SJCRH30 (cell line): ENCODE results near the gene ROR1. TPM values are rescaled to one million over a fixed set of nuclear protein-coding genes. Genes with fewer than 3 reads are reported as not detected.
A peak's percentile ranks its signal among the peaks of the same experiment; 100 is the strongest.
"Not testable (repeated sequence)": the region's sequence is repeated elsewhere in the genome, so short reads cannot be mapped to it uniquely, and the experiment has no call there.

ENCODE experiments used
- DNase-seq, 2 experiments: peaks; one replicate each; pipeline ENCODE4 v3.0.0-alpha.2; 2015 to 2020
- H3K27ac ChIP-seq: fragments of 250-450 bp; sonication (Bioruptor Pico); 2 replicates; pipeline ENCODE4 v1.5.1; 2020; ENCODE audit warnings: mild to moderate bottlenecking, moderate library complexity
- H3K27me3 ChIP-seq: fragments of 250-450 bp; sonication (Bioruptor Pico); 2 replicates; pipeline ENCODE4 v1.5.1; 2020; ENCODE audit warnings: mild to moderate bottlenecking, moderate library complexity
- H3K36me3 ChIP-seq: fragments of 250-450 bp; sonication (Bioruptor Pico); 2 replicates; pipeline ENCODE4 v1.5.1; 2020; ENCODE audit warnings: mild to moderate bottlenecking, moderate library complexity
- H3K4me1 ChIP-seq: fragments of 250-450 bp; sonication (Bioruptor Pico); 2 replicates; pipeline ENCODE4 v1.5.1; 2020; ENCODE audit warnings: mild to moderate bottlenecking, moderate library complexity
- H3K4me3 ChIP-seq: fragments of 250-450 bp; sonication (Bioruptor Pico); 2 replicates; pipeline ENCODE4 v1.5.1; 2020; ENCODE audit warnings: mild to moderate bottlenecking, moderate library complexity
- H3K9me3 ChIP-seq: fragments of 250-450 bp; sonication (Bioruptor Pico); replicated peaks from 2 replicates; pipeline ENCODE4 v1.5.1; 2020; ENCODE audit warnings: mild to moderate bottlenecking, moderate library complexity
- total RNA-seq: library from RNA; depleted of rRNA; stranded (reverse); fragments of >200 nt; shearing (Covaris generic); gene quantifications from 2 replicates; pipeline ENCODE4 v1.2.3, GENCODE V29; 2014

ROR1 gene
- total RNA-seq, 1 experiment from 2014 or later: 5.5 TPM

DNA sequence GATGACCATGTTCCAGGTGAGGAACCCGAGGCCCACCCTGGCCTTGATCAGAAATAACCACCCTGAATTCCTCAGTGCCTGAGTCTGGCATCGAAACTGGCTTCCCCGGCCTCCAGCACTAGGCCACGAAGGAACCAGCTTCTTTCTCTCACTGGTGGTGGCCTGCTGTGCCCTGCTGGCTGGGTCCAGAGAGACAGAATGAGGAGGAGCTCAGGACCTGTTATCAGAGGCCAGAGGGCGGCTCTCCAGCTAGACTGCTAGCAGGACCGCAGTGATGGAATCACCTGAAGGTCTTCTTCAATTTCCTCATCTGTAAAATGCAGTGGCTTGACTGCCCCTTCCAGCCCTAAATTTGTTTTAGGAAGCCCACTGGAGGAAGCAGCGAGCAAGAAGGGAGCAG, 20.5 kb downstream of the ROR1 start:
- no peak overlapping the region for H3K27ac ChIP-seq
- no peaks in the 10 kb centered on the region for H3K4me1 ChIP-seq
- H3K9me3 ChIP-seq: no peaks in the 10 kb centered on the region
- H3K36me3 ChIP-seq: no peaks in the 10 kb centered on the region
- H3K4me3 ChIP-seq: no peak overlapping the region
- no peaks in the 10 kb centered on the region for H3K27me3 ChIP-seq
- no peak for DNase-seq

DNA sequence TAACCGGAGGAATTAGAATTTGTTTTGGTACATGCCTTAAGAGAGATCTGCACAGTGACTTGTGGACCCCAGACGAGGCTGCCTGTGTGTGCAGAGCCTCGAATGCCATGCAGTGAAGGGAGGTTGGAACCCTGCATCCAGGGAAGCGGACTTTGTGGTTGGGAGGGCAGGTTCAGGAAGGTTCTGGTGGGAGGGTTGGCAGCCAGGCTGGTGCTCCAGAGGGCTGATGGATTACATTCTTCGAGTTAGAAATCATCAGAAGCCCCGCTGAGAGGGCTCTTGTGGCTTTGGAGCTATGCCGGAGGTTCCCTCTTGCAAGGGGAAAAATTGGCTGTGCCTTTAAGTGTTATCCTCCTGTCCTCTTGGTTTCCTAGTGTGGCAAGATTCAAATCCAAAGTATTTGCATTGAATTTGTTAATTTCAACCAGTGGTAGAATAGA, 21.1 kb downstream of the ROR1 start:
- Histone ChIP-seq H3K36me3 (no peaks in the 10 kb centered on the region), H3K9me3 (no peaks in the 10 kb centered on the region), H3K4me1 (no peaks in the 10 kb centered on the region), H3K4me3 (no peak overlapping the region), H3K27ac (no peak overlapping the region), H3K27me3 (no peaks in the 10 kb centered on the region)
- DNase-seq: peak; percentile 21 to 23

DNA sequence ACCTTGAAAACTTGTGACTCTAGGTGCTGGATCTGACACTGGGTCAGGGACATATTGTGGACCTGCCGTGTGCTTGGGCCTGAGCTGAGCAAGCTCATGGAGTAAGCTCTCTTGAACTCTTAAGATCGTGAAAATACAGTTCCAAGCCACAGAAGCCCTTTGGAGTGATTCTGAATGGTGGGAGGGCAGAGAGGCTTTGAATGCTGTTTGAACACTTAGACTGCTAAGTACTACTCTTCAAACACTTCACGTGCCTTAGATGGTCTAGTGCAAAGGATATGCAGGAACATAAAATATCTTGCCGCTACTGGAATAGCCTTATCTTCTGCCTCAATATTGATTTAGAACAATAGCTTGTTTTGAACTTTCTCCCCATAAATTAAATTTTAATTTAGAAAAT, 21.6 kb downstream of the ROR1 start:
- Histone ChIP-seq H3K9me3 (no peaks in the 10 kb centered on the region), H3K27me3 (no peaks in the 10 kb centered on the region), H3K27ac (no peak overlapping the region), H3K4me3 (no peak overlapping the region), H3K4me1 (no peaks in the 10 kb centered on the region), H3K36me3 (no peaks in the 10 kb centered on the region)
- no peak for DNase-seq

DNA sequence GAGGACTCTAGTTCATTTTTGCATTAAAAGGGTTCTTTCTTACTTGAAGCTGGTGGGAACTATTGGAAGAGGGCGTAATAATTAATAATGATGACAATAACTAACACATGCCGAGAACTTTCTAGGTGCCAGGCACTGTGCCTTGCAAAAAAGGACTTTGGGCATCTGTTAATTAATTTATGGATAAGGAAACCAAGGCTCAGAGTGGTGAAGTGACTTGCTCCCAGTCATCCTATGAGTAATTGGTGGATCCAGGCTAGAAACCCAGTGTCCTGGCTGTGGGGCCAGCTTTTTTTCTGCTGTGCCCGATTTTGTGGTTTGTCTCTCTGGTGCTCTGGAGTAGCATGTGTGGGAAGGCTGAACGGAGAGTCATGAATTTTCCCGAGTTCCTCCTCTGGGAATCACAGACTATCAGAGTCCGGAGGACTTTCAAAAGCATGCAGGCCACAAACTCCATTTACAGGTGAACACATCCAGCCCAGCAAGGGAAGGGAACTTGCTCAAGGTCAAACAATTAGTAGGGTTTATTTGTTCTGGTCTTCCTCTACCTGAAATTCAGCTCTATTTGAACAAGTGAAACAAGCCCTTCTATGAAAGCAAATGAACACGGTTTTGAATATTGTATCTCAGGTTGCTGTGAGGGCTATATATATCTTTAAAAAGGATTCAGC, 23.4 kb downstream of the ROR1 start:
- no peaks in the 10 kb centered on the region for H3K9me3 ChIP-seq
- H3K27ac ChIP-seq: no peak overlapping the region
- no peak for DNase-seq
- H3K4me1 ChIP-seq: no peaks in the 10 kb centered on the region
- no peaks in the 10 kb centered on the region for H3K36me3 ChIP-seq
- H3K27me3 ChIP-seq: no peaks in the 10 kb centered on the region
- no peak overlapping the region for H3K4me3 ChIP-seq

DNA sequence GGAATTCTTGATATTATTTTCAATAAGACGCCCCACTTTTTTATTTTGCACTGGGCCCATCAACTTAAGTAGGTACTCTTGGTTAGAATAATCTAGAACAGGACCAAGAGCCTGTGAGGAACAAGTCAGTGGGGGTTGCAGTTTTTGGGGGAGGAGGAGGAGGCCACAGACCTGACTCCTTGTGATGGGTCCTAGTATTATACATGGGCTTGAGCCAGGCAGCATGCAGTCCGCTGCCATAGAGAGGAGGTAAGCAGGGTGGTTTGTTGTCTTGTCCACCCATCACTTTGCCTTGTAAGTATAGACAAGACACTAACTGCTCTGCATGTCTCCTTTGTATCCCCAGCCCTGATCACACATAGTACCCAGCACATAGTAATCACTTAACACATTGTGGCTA, 24.5 kb downstream of the ROR1 start:
- no peak for DNase-seq
- H3K4me3 ChIP-seq: no peak overlapping the region
- H3K27me3 ChIP-seq: no peaks in the 10 kb centered on the region
- H3K9me3 ChIP-seq: no peaks in the 10 kb centered on the region
- no peaks in the 10 kb centered on the region for H3K36me3 ChIP-seq
- H3K4me1 ChIP-seq: no peaks in the 10 kb centered on the region
- no peak overlapping the region for H3K27ac ChIP-seq

DNA sequence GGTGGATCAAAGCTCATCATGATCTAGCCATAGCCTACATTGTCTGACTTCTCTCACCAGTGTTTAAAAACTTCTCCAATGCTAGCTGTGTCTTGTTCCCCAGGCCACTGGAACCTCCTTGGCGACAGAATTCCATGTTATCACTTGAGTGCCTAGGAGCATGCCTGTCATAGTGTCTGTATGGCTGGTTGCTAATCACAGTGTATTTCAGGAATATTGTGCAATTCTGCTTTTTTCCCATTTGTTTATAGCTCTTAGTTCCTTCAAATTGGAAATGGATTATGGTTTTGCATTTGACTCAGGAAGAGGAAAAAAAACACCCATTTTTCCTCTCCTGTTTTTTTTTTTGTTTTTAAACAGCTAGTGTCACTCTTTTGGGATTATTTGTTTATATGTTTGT, 25.5 kb downstream of the ROR1 start:
- no peaks in the 10 kb centered on the region for H3K27me3 ChIP-seq
- DNase-seq: no peak
- H3K27ac ChIP-seq: no peak overlapping the region
- H3K9me3 ChIP-seq: no peaks in the 10 kb centered on the region
- no peak overlapping the region for H3K4me3 ChIP-seq
- H3K4me1 ChIP-seq: no peaks in the 10 kb centered on the region
- no peaks in the 10 kb centered on the region for H3K36me3 ChIP-seq

DNA sequence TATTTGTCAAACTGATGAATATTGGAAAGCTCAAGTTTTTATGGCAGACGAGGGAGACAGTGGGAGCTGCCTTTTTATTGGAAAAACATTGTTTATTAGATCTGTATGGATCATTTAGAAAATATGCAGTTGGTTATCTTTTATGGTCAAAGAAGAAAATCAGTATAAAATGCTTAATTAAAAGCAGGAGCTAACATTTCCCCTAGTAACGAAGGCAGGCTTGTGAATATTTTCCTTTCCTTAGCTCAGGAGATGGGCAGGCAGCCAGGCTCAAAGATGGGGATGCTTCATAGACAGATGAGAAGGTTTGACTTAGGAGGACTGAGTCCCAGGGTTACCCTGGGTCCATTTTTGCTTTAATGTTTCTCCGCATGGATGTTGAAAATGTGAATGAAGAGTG, 26.0 kb downstream of the ROR1 start:
- no peaks in the 10 kb centered on the region for H3K9me3 ChIP-seq
- no peaks in the 10 kb centered on the region for H3K4me1 ChIP-seq
- no peak for DNase-seq
- no peaks in the 10 kb centered on the region for H3K36me3 ChIP-seq
- no peaks in the 10 kb centered on the region for H3K27me3 ChIP-seq
- no peak overlapping the region for H3K27ac ChIP-seq
- H3K4me3 ChIP-seq: no peak overlapping the region

DNA sequence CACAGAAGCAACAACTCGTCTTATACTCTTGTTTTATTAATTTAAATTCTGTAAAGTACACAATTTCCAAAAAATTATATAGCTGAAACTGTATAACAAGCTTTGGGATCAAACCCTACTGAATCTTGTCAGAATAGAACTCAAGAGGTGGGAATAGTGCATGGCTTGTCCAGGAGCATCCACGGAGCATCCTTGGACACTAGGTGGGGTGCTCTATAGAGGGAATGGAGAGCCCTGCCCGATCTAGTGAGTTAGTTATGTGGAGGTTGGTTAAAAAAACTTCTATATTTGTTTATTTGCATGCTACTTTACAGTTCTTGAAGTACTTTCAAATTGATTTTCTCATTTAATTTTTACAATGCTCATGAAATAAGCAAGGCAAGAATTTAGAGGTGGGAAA, 28.3 kb downstream of the ROR1 start:
- Histone ChIP-seq H3K36me3 (no peaks in the 10 kb centered on the region), H3K27ac (no peak overlapping the region), H3K27me3 (no peaks in the 10 kb centered on the region), H3K9me3 (no peaks in the 10 kb centered on the region), H3K4me3 (no peak overlapping the region), H3K4me1 (peaks cover 6% of the 10 kb centered on the region)
- DNase-seq: no peak

DNA sequence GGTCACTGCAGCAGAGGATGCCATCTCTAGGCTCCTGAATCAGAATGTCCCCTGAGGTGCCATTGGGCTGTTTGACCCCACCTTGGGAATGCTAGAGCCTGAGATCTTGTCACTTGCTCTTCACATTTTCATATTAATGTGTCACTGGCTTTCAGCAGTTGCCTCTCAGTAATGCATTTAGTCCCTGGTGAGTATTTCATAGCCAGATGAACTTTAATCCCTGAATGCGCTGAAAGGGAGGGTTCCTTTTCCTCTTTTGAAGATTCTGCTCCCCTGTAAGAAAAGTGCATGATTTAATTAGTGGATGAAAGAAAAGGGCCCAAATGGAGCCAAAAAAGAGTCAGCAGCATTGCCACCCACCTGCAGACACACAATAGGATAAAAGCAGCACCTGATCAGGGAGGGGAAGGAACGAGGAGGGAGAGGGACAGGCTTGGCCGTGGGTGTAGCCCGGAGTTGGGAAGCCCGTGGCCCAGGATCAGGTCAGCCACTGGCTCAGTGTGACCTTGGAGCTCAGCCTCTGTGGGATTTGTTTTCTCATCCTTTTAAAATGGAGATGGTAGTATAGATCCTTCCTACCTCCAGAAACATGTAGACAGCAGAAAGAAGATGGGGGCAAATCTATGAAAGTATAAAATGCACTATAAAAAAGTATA, 31.1 kb downstream of the ROR1 start:
- no peak for DNase-seq
- Histone ChIP-seq H3K4me3 (no peak overlapping the region), H3K27me3 (no peaks in the 10 kb centered on the region), H3K9me3 (peaks cover 5% of the 10 kb centered on the region; the same call in 1 of the 2 replicates), H3K36me3 (no peaks in the 10 kb centered on the region), H3K27ac (no peak overlapping the region), H3K4me1 (peaks cover 9% of the 10 kb centered on the region)

DNA sequence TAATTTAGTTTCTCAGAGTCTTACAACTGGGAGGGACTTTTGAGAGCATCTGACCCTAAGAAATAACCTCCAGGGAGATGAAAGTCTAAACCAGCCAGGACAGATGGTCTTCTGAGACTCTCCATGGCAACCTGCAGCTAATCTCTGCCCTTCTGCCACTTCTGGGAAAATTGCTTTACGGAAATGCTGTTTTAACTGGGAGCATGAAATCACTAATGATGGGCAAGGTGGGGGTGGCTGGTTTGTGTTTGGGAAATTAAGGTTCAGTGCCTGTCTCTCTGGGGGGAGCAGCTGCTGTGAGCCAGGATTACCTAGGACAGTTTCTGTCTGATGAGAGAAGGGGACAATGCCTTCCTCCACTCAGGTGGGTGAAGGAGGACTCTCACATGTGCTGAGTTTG, 33.2 kb downstream of the ROR1 start:
- peaks cover 5% of the 10 kb centered on the region; the same call in 1 of the 2 replicates for H3K9me3 ChIP-seq

DNA sequence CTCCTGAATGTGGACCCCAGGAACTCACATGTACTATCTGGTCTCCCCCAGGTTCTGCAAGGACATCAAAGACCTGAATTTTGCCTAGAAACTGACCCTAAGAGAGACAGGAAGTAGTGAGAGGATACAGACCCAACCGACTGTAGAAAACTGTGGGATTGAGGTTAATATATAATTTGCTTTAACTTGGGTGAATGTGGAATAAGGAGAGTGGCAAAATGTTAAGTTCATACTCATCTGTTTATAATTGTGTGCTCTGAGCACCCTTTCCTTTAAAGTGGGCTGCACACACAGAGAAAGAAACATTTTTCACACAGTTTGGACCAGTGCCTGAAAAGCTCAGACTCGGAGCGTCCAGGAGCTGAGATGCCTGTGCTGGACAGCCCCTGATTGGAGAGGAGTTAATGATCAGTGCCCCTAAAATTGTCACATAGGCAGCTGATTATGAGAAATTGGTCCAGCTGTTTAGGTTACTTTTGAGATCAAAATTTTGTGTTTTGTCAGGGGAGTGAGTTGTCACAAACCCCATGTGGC, 37.2 kb downstream of the ROR1 start:
- Histone ChIP-seq H3K4me3 (no peak overlapping the region), H3K27me3 (no peaks in the 10 kb centered on the region), H3K36me3 (no peaks in the 10 kb centered on the region), H3K4me1 (peaks cover 18% of the 10 kb centered on the region), H3K9me3 (peaks cover 5% of the 10 kb centered on the region; the same call in 1 of the 2 replicates), H3K27ac (no peak overlapping the region)
- no peak for DNase-seq

More for the DNA sequence above, 33.2 kb downstream of the ROR1 start:
- Histone ChIP-seq H3K36me3 (no peaks in the 10 kb centered on the region), H3K27ac (no peak overlapping the region), H3K4me3 (no peak overlapping the region), H3K27me3 (no peaks in the 10 kb centered on the region), H3K4me1 (peaks cover 18% of the 10 kb centered on the region)
- peak in 1 of 2 experiments; percentile 34 for DNase-seq

DNA sequence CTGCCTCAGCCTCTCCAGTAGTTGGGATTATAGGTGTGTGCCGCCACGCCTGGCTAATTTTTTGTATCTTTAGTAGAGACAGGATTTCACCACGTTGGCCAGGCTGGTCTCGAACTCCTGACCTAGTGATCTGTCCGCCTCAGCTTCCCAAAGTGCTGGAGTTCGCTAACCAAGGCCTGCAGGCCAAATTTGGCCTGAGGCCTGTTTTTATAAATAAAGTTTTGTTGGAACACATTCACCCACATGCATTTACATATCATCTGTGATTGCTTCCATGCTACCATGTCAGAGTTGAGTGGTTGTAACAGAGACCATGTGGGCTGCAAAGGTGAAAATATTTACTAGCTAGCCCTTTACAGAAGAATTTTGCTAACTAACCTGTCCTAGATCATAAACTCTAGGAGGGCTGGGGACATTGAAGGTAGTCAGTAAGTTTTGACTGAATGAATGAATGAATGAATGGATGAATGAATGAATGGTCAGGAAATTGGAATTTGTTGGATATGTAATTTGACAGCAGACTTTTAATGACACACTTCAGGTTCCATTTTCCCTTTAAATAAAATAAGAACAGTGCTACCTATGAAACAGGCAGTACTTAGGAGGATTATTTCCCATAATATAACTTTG, 38.4 kb downstream of the ROR1 start:
- H3K4me3 ChIP-seq: no peak overlapping the region
- no peak overlapping the region for H3K27ac ChIP-seq
- no peaks in the 10 kb centered on the region for H3K27me3 ChIP-seq
- H3K4me1 ChIP-seq: peaks cover 16% of the 10 kb centered on the region
- H3K9me3 ChIP-seq: peaks cover 5% of the 10 kb centered on the region; the same call in 1 of the 2 replicates
- H3K36me3 ChIP-seq: no peaks in the 10 kb centered on the region
- no peak for DNase-seq

DNA sequence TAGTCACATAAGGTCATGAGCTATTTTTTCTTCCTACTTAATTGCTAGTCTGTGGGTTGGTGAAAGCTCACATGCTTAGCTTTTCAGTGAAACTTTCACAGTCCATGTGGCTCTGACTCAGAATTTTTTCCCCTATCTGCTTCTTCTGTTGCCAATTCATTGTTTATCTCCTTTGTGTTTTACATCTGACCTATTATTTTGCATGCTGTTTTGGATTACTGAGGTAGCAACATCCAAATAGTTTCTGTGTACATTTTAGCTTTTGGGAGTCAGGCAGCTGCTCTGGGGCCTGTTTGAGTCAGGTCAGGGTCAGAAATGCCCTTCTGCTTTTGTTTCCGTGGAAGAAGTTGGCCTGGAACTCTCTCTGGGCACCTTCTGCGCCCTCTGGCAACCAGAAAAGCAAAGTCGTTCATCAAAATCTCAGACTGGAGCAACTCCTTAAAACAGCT, 40.0 kb downstream of the ROR1 start:
- Histone ChIP-seq H3K27me3 (no peaks in the 10 kb centered on the region), H3K9me3 (no peaks in the 10 kb centered on the region; the same call in 1 of the 2 replicates), H3K4me1 (peaks cover 22% of the 10 kb centered on the region), H3K4me3 (no peak overlapping the region), H3K27ac (no peak overlapping the region), H3K36me3 (no peaks in the 10 kb centered on the region)
- DNase-seq: no peak

DNA sequence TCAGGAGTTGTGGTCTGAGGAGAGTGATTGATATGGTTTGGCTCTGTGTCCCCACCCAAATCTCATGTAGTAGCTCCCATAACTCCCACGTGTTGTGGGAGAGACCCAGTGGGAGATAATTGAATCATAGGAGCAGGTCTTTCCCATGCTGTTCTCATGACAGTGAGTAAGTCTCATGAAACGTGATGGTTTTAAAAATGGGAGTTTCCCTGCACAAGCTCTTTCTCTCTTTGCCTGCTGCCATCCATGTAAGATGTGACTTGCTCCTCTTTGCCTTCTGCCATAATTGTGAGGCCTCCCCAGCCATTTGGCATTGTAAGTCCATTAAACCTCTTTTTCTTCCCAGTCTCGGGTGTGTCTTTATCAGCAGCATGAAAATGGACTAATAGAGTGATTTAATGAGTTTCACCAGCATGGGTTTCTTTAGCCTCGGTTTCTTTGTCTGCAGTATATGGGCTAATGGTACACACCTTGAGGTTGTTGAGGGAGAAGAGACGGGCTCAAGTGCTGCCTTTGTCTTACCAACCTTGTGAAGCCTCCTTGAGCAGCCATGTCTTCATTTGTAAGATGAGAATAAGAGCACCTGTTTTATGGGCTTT, 42.5 kb downstream of the ROR1 start:
- not testable (repeated sequence) for H3K27ac ChIP-seq, H3K36me3 ChIP-seq, H3K9me3 ChIP-seq, H3K4me3 ChIP-seq, H3K27me3 ChIP-seq, DNase-seq
- H3K4me1 ChIP-seq: peaks cover 14% of the 10 kb centered on the region
